SK-N-SH (cell line): ENCODE measurements around the gene TMEM200C. TPM values are rescaled to one million over a fixed set of nuclear protein-coding genes. Genes with fewer than 3 reads are reported as not detected.

ENCODE experiments used
- CTCF ChIA-PET: fragments of 300-600, 350-600 bp; formaldehyde crosslinking; extraction: SDS; loops from one replicate; lab custom pipeline; 2021; lab: Yijun Ruan, JAX
- POLR2A ChIA-PET: fragments of 350-600 bp; sonication (Branson Sonifier 250); formaldehyde crosslinking; extraction: SDS; loops from one replicate; lab custom pipeline; 2020; ENCODE audit warnings: antibody characterized with exemption, inconsistent platforms; lab: Yijun Ruan, JAX
- DNase-seq: peaks from one replicate; pipeline ENCODE4 v3.0.0; 2012
- H2AFZ ChIP-seq: fragments of 200-600 bp; sonication (generic); 2 replicates; pipeline ENCODE4 v1.8.1; 2016; ENCODE audit warnings: antibody characterized with exemption, mild to moderate bottlenecking, low read depth
- H3F3A ChIP-seq: fragments of 200-600 bp; sonication (generic); replicated peaks from 2 replicates; pipeline ENCODE3; 2016; ENCODE audit warnings: antibody characterized with exemption, mild to moderate bottlenecking; ENCODE audit not compliant: insufficient read depth
- H3K27ac ChIP-seq, 2 experiments: fragments of 200-500 bp in 1 of 2; fragments of 200-600 bp in 1 of 2; sonication (Bioruptor generic) in 1 of 2; sonication (generic), shearing (Covaris generic) in 1 of 2; 2 replicates each; pipeline versions ENCODE4 v1.5.1 to v1.6.1; 2014 to 2016; ENCODE audit warnings: low read depth in 2 of 2, inconsistent platforms in 1 of 2, low read length in 1 of 2, mild to moderate bottlenecking in 1 of 2, mixed read lengths in 1 of 2
- H3K27me3 ChIP-seq: fragments of 200-600 bp; sonication (generic), shearing (Covaris generic); 2 replicates; pipeline ENCODE4 v1.6.1; 2016; ENCODE audit warnings: mixed run types; ENCODE audit not compliant: insufficient read depth
- H3K36me3 ChIP-seq, 2 experiments: fragments of 200-500 bp in 1 of 2; fragments of 200-600 bp in 1 of 2; sonication (Bioruptor generic) in 1 of 2; sonication (generic) in 1 of 2; replicated peaks in 1 of 2; 2 replicates each; pipeline versions ENCODE3 to v1.5.1; 2014 to 2016; ENCODE audit warnings: low read length in 1 of 2, mild to moderate bottlenecking in 1 of 2; ENCODE audit not compliant: insufficient read depth in 2 of 2, control insufficient read depth in 1 of 2
- H3K4me1 ChIP-seq, 2 experiments: fragments of 200-500 bp in 1 of 2; fragments of 200-600 bp in 1 of 2; sonication (Bioruptor generic) in 1 of 2; sonication (generic), shearing (Covaris generic) in 1 of 2; 2 replicates each; pipeline versions ENCODE4 v1.5.1 to v1.6.1; 2014 to 2016; ENCODE audit warnings: low read depth in 1 of 2, low read length in 1 of 2, mixed run types in 1 of 2; ENCODE audit not compliant: insufficient read depth in 2 of 2, control insufficient read depth in 1 of 2
- H3K4me2 ChIP-seq: fragments of 200-600 bp; sonication (generic), shearing (Covaris generic); 2 replicates; pipeline ENCODE4 v1.6.1; 2017; ENCODE audit warnings: mixed run types
- H3K4me3 ChIP-seq, 2 experiments: fragments of 200-500 bp in 1 of 2; fragments of 200-600 bp in 1 of 2; sonication (Bioruptor generic) in 1 of 2; sonication (generic), shearing (Covaris generic) in 1 of 2; 2 replicates each; pipeline versions ENCODE4 v1.5.1 to v1.8.1; 2014 to 2016; ENCODE audit warnings: low read depth in 2 of 2, inconsistent platforms in 1 of 2, low read length in 1 of 2, mild to moderate bottlenecking in 1 of 2, mixed read lengths in 1 of 2, moderate library complexity in 1 of 2
- H3K79me2 ChIP-seq: fragments of 200-600 bp; sonication (generic); 2 replicates; pipeline ENCODE4 v1.8.1; 2017; ENCODE audit warnings: mild to moderate bottlenecking; ENCODE audit not compliant: insufficient read depth
- H3K9ac ChIP-seq: fragments of 200-600 bp; sonication (generic); 2 replicates; pipeline ENCODE4 v1.6.1; 2017; ENCODE audit warnings: mixed run types
- H3K9me2 ChIP-seq: fragments of 200-600 bp; sonication (generic); 2 replicates; pipeline ENCODE4 v1.6.1; 2017; ENCODE audit warnings: mixed run types
- H3K9me3 ChIP-seq: fragments of 200-600 bp; sonication (generic); 2 replicates; pipeline ENCODE4 v1.6.1; 2017; ENCODE audit warnings: mixed run types, mild to moderate bottlenecking, moderate library complexity
- H4K20me1 ChIP-seq: fragments of 200-600 bp; sonication (generic); 2 replicates; pipeline ENCODE4 v1.6.1; 2017; ENCODE audit warnings: mild to moderate bottlenecking, mixed run types; ENCODE audit not compliant: insufficient read depth
- ELF1 ChIP-seq: IDR thresholded peaks from 2 replicates; pipeline ENCODE4 v1.4.0; 2012
- EZH2phosphoT487 ChIP-seq: fragments of 200-600 bp; sonication (generic); IDR thresholded peaks from 2 replicates; pipeline ENCODE4 v1.6.1; 2017; ENCODE audit warnings: low read depth, mixed run types, mild to moderate bottlenecking, antibody characterized with exemption, moderate library complexity, borderline replicate concordance
- GABPA ChIP-seq: IDR thresholded peaks from 2 replicates; pipeline ENCODE4 v1.4.0; 2012; ENCODE audit warnings: low read depth, mild to moderate bottlenecking
- GATA2 ChIP-seq: sonication (generic); formaldehyde crosslinking; IDR thresholded peaks from 2 replicates; pipeline ENCODE4 v1.5.0; 2020; ENCODE audit warnings: mild to moderate bottlenecking, missing genetic modification reagents
- MXI1 ChIP-seq: IDR thresholded peaks from 2 replicates; pipeline ENCODE4 v1.6.1; 2012; ENCODE audit warnings: mild to moderate bottlenecking, low read depth, low read length, improper control_type of control experiment
- NRF1 ChIP-seq: IDR thresholded peaks from 2 replicates; pipeline ENCODE4 v1.6.1; 2012; ENCODE audit warnings: low read depth, mild to moderate bottlenecking, low read length
- POLR2AphosphoS5 ChIP-seq: IDR thresholded peaks from 2 replicates; pipeline ENCODE4 v1.6.1; 2012; ENCODE audit warnings: low read depth, low read length
- RFX5 ChIP-seq: IDR thresholded peaks from 2 replicates; pipeline ENCODE4 v1.6.1; 2012; ENCODE audit warnings: mild to moderate bottlenecking, improper control_type of control experiment, low read length
- SMC3 ChIP-seq: IDR thresholded peaks from 2 replicates; pipeline ENCODE4 v1.6.1; 2012; ENCODE audit warnings: low read depth, low read length, improper control_type of control experiment
- TAF1 ChIP-seq: IDR thresholded peaks from 2 replicates; pipeline ENCODE4 v1.6.1; 2012; ENCODE audit warnings: low read depth, mild to moderate bottlenecking, low read length, moderate library complexity, borderline replicate concordance
- TCF12 ChIP-seq: IDR thresholded peaks from 2 replicates; pipeline ENCODE4 v1.4.0; 2012
- TEAD4 ChIP-seq: IDR thresholded peaks from 2 replicates; pipeline ENCODE4 v1.4.0; 2012; ENCODE audit warnings: mild to moderate bottlenecking, borderline replicate concordance; ENCODE audit not compliant: insufficient read depth
- WGBS: methylation state at CpG from one replicate; pipeline ENCODE4 v1.1.6; 2017; ENCODE audit warnings: low lambda C conversion rate; 5-methylcytosine and 5-hydroxymethylcytosine counted together
- polyA plus RNA-seq, 3 experiments: library from polyadenylated mRNA; depleted of rRNA; stranded (reverse); fragments of >200 nt; gene quantifications; 2 replicates each; pipeline ENCODE4 v1.2.3, GENCODE V29; 2012
- TF ChIP-seq, protein P1 (sequence below): IDR thresholded peaks from 2 replicates; pipeline ENCODE4; 2012
- TF ChIP-seq, protein P2 (sequence below): fragments of 150-350 bp; IDR thresholded peaks from 2 replicates; pipeline ENCODE4 v1.6.1; 2017; ENCODE audit warnings: antibody characterized with exemption, low read length, low read depth, borderline replicate concordance
- TF ChIP-seq, protein P3 (sequence below): IDR thresholded peaks from 2 replicates; pipeline ENCODE4 v1.4.0; 2012; ENCODE audit warnings: low read depth, borderline replicate concordance

The TMEM200C gene
- polyA plus RNA-seq, 1 of the 3 experiments (the other 2 are of a cell fraction) = not detected

DNA sequence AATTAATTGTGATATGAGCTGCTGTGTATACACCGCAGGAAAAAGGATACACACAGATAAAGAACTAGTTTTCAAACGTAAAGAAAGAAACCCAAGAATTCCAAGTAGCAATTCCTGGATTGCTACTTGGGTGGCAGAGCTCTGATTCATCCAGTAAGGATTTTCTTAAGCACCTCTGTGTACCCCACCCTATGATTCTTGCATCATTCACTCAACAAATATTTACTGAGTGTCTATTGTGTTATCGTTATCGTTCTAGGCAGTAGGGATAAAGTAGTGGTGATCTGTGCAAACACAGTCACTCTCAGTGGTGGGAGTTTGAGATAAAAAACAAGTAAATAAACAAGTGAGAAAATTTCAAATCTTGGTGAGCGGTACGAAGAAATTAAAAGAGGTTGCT is 4.9 kb upstream of the TMEM200C start:
- TF ChIP-seq ELF1 (no peak), GABPA (no peak), RFX5 (no peak), POLR2AphosphoS5 (no peak), EZH2phosphoT487 (no peak), TAF1 (no peak), SMC3 (no peak), NRF1 (no peak), TCF12 (no peak), TEAD4 (no peak), GATA2 (CRISPR knock-in tag) (no peak)
- TF ChIP-seq, protein P1, sequence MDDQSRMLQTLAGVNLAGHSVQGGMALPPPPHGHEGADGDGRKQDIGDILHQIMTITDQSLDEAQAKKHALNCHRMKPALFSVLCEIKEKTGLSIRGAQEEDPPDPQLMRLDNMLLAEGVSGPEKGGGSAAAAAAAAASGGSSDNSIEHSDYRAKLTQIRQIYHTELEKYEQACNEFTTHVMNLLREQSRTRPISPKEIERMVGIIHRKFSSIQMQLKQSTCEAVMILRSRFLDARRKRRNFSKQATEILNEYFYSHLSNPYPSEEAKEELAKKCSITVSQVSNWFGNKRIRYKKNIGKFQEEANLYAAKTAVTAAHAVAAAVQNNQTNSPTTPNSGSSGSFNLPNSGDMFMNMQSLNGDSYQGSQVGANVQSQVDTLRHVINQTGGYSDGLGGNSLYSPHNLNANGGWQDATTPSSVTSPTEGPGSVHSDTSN = no peak
- TF ChIP-seq, protein P2, sequence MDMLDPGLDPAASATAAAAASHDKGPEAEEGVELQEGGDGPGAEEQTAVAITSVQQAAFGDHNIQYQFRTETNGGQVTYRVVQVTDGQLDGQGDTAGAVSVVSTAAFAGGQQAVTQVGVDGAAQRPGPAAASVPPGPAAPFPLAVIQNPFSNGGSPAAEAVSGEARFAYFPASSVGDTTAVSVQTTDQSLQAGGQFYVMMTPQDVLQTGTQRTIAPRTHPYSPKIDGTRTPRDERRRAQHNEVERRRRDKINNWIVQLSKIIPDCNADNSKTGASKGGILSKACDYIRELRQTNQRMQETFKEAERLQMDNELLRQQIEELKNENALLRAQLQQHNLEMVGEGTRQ = no peak
- Histone ChIP-seq H3K9ac (no peak overlapping the region), H4K20me1 (no peaks in the 10 kb centered on the region), H3K9me2 (no peaks in the 10 kb centered on the region), H3K79me2 (no peaks in the 10 kb centered on the region), H3F3A (no peaks in the 10 kb centered on the region), H3K4me1 (peaks cover 0 to 3% of the 10 kb centered on the region in 2 experiments; a peak in 1 of 4 replicates), H3K9me3 (no peaks in the 10 kb centered on the region), H3K27ac (no peak overlapping the region), H3K4me3 (no peak overlapping the region), H2AFZ (no peak overlapping the region), H3K4me2 (no peak overlapping the region), H3K27me3 (peaks cover 22% of the 10 kb centered on the region; the same call in 1 of the 2 replicates), H3K36me3 (no peaks in the 10 kb centered on the region)
- WGBS = 69% methylated on average over 6 of the region's 6 CpGs
- ChIA-PET POLR2A (no interaction called here), CTCF (interaction anchor here (1.8 to 2.4 kb wide), 3 partner anchors 9 to 21 kb away, joined by 4 to 7 read pairs (median 6); no protein-coding TSS in a partner anchor)
- DNase-seq = no peak

DNA sequence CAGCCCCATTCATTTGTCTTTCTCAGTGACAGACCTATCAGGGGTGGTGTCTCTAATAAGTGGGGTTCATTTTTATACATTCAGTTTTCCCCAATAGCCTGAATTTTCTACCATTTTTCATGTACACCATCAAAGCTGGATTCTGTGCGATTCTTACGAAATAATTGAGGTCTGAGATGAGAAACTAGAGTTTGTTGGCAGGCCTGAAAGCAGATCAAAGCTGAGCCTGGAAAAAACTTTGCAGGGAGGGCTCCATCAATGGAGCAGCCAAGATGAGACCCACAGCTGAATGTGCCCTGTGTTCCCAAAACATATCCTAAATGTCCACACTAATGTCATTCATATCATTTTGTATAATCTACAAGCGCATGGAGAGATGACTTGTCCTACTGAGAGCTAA is 4.5 kb upstream of the TMEM200C start:
- CTCF ChIA-PET = interaction anchor here (1.8 to 2.4 kb wide), 3 partner anchors 9 to 21 kb away, joined by 4 to 7 read pairs (median 6); no protein-coding TSS in a partner anchor
- no peak overlapping the region for H2AFZ ChIP-seq
- H3K4me1 ChIP-seq = peaks cover 0 to 3% of the 10 kb centered on the region in 2 experiments; a peak in 1 of 4 replicates
- DNase-seq = no peak
- H3K4me3 ChIP-seq = no peak overlapping the region
- no peaks in the 10 kb centered on the region for H3K79me2 ChIP-seq
- H3K27ac ChIP-seq = no peak overlapping the region
- WGBS = 66% methylated on average over 3 of the region's 3 CpGs
- no peak overlapping the region for H3K9ac ChIP-seq
- no peaks in the 10 kb centered on the region for H3K9me3 ChIP-seq
- TF ChIP-seq EZH2phosphoT487 (no peak), MXI1 (no peak)
- TF ChIP-seq, protein P3, sequence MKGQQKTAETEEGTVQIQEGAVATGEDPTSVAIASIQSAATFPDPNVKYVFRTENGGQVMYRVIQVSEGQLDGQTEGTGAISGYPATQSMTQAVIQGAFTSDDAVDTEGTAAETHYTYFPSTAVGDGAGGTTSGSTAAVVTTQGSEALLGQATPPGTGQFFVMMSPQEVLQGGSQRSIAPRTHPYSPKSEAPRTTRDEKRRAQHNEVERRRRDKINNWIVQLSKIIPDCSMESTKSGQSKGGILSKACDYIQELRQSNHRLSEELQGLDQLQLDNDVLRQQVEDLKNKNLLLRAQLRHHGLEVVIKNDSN = no peak
- POLR2A ChIA-PET = no interaction called here
- H3K27me3 ChIP-seq = peaks cover 25% of the 10 kb centered on the region; the same call in 1 of the 2 replicates
- no peaks in the 10 kb centered on the region for H3K9me2 ChIP-seq
- no peaks in the 10 kb centered on the region for H3K36me3 ChIP-seq
- H4K20me1 ChIP-seq = no peaks in the 10 kb centered on the region
- no peaks in the 10 kb centered on the region for H3F3A ChIP-seq
- no peak overlapping the region for H3K4me2 ChIP-seq
